ENCODE results near the gene SDF2L1. TPM values are rescaled to one million over a fixed set of nuclear protein-coding genes. Genes with fewer than 3 reads are reported as not detected.

SDF2L1 gene
- polyA plus RNA-seq, 3 donors = 31.7 to 46.2 (median 44.7) TPM

DNA sequence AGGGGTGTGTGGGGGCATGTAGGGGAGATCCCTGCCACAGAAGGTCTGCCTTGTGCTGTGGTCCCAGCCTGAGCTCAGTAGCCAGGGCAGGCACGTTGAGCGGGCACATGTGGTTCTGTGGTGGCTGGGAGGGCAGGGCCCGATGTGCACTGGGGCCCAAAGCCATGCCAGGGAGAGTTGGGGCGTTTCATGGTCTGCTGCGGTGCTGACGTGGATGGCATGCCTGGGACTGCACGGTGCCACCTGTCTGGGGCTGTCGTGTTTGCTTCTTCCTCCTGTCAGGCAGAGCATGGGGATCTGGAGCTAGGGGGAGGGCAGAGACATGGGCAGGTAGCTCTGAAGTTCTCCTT is 43.0 kb downstream of the SDF2L1 start:
- no peak overlapping the region for H3K4me3 ChIP-seq (replicated peaks in 1 of 3; ENCODE audit: low read depth in 2 of 3, low read length in 3 of 3)

DNA sequence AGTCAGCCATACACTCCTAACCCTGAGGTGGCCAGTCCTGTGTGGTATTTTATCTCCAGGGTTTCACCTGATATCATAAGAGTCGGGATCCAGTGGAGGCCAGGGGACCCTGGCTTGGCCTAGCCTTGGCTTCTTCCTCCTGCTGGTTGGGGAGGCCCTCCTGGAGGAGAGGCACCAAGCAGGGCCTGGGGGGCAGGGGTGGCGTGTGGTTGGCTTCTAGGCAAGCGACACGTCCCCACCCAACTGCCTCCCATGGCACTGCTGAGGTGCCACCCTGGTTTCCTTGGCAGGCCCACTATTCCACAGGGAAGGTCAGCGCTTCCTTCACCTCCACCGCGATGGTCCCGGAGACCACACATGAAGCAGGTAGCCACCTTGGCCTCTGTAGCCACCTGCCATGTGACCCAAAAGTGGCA is 44.1 kb downstream of the SDF2L1 start:
- DNase-seq = no peak
- no peak overlapping the region for H3K27ac Mint-ChIP-seq

More for the DNA sequence above, 43.0 kb downstream of the SDF2L1 start:
- H3K27ac Mint-ChIP-seq = peak overlapping the region in 3 of 7 donors; percentile 1 to 62 (median 6)
- no peak for TF ChIP-seq CTCF (IDR thresholded peaks at IDR 0.05)
- H2AFZ ChIP-seq (ENCODE audit: insufficient read depth, low read depth, low read length, poor library complexity, severe bottlenecking) = no peak overlapping the region
- no peaks in the 10 kb centered on the region for H3K27me3 Mint-ChIP-seq (ENCODE audit: low read depth in 3 of 3)
- no peak overlapping the region for H3K4me3 Mint-ChIP-seq
- H3K4me1 Mint-ChIP-seq = no peaks in the 10 kb centered on the region
- intact Hi-C loops (cut with micrococcal nuclease) = no loop called here
- H3K4me1 ChIP-seq (ENCODE audit: control insufficient read depth in 1 of 2, insufficient read depth in 2 of 2, low read length in 2 of 2) = no peaks in the 10 kb centered on the region
- H4K20me1 ChIP-seq (ENCODE audit: insufficient read depth, low read length) = no peaks in the 10 kb centered on the region
- no peaks in the 10 kb centered on the region for H3K9me3 ChIP-seq (replicated peaks in 1 of 2; ENCODE audit: control insufficient read depth in 1 of 2, insufficient read depth in 1 of 2, low read length in 2 of 2)
- 99% methylated on average over 7 of the region's 8 CpGs for WGBS (ENCODE audit: insufficient coverage)
- H3K9me3 Mint-ChIP-seq = no peaks in the 10 kb centered on the region
- H3K4me2 ChIP-seq (replicated peaks; ENCODE audit: extremely low read depth, low read length, poor library complexity, severe bottlenecking) = no peak overlapping the region
- peaks cover 89 to 95% of the 10 kb centered on the region in 2 donors for H3K36me3 ChIP-seq (replicated peaks in 1 of 2; ENCODE audit: control insufficient read depth in 1 of 2, insufficient read depth in 2 of 2, low read length in 2 of 2)
- H3K27ac ChIP-seq (ENCODE audit: low read depth in 1 of 2, low read length in 2 of 2) = no peak overlapping the region
- H3K36me3 Mint-ChIP-seq = peaks cover 77 to 92% of the 10 kb centered on the region in 2 donors
- H3K79me2 ChIP-seq (ENCODE audit: insufficient read depth, low read length) = no peaks in the 10 kb centered on the region
- H3K9ac ChIP-seq (ENCODE audit: insufficient read depth, low read length, poor library complexity, severe bottlenecking) = no peak overlapping the region
- DNase-seq = no peak
- no peaks in the 10 kb centered on the region for H3K27me3 ChIP-seq (ENCODE audit: control insufficient read depth in 2 of 2, insufficient read depth in 2 of 2, low read length in 2 of 2)

More for the DNA sequence above, 44.1 kb downstream of the SDF2L1 start:
- H3K4me3 ChIP-seq (replicated peaks in 1 of 3; ENCODE audit: low read depth in 2 of 3, low read length in 3 of 3) = no peak overlapping the region
- H3K4me3 Mint-ChIP-seq = no peak overlapping the region
- no peaks in the 10 kb centered on the region for H3K4me1 Mint-ChIP-seq
- TF ChIP-seq CTCF (IDR thresholded peaks at IDR 0.05) = no peak
- intact Hi-C loops (cut with micrococcal nuclease) = no loop called here
- H3K9ac ChIP-seq (ENCODE audit: insufficient read depth, low read length, poor library complexity, severe bottlenecking) = no peak overlapping the region
- no peaks in the 10 kb centered on the region for H4K20me1 ChIP-seq (ENCODE audit: insufficient read depth, low read length)
- H3K36me3 ChIP-seq (replicated peaks in 1 of 2; ENCODE audit: control insufficient read depth in 1 of 2, insufficient read depth in 2 of 2, low read length in 2 of 2) = peaks cover 90 to 99% of the 10 kb centered on the region in 2 donors
- no peak overlapping the region for H2AFZ ChIP-seq (ENCODE audit: insufficient read depth, low read depth, low read length, poor library complexity, severe bottlenecking)
- no peaks in the 10 kb centered on the region for H3K9me3 ChIP-seq (replicated peaks in 1 of 2; ENCODE audit: control insufficient read depth in 1 of 2, insufficient read depth in 1 of 2, low read length in 2 of 2)
- H3K36me3 Mint-ChIP-seq = peaks cover 78 to 92% of the 10 kb centered on the region in 2 donors
- H3K9me3 Mint-ChIP-seq = no peaks in the 10 kb centered on the region
- 100% methylated on average over 8 of the region's 8 CpGs for WGBS (ENCODE audit: insufficient coverage)
- H3K27me3 Mint-ChIP-seq (ENCODE audit: low read depth in 3 of 3) = no peaks in the 10 kb centered on the region
- no peak overlapping the region for H3K27ac ChIP-seq (ENCODE audit: low read depth in 1 of 2, low read length in 2 of 2)
- H3K27me3 ChIP-seq (ENCODE audit: control insufficient read depth in 2 of 2, insufficient read depth in 2 of 2, low read length in 2 of 2) = no peaks in the 10 kb centered on the region
- no peaks in the 10 kb centered on the region for H3K79me2 ChIP-seq (ENCODE audit: insufficient read depth, low read length)
- H3K4me2 ChIP-seq (replicated peaks; ENCODE audit: extremely low read depth, low read length, poor library complexity, severe bottlenecking) = no peak overlapping the region
- H3K4me1 ChIP-seq (ENCODE audit: control insufficient read depth in 1 of 2, insufficient read depth in 2 of 2, low read length in 2 of 2) = no peaks in the 10 kb centered on the region

Data from CD14-positive monocyte (primary cell).